Trophoblast cell (in vitro differentiated cells and primary cell): ENCODE data around the gene NCBP1.
A peak's percentile ranks its signal among the peaks of the same experiment; 100 is the strongest.
"Not testable (repeated sequence)": the region's sequence is repeated elsewhere in the genome, so short reads cannot be mapped to it uniquely, and the experiment has no call there.

ENCODE experiments used
- DNase-seq, 2 donors: peaks; one replicate each; pipeline ENCODE4 v3.0.0-alpha.2; 2016
- H2AFZ ChIP-seq: 2 replicates; pipeline ENCODE4 v1.6.1; 2013; ENCODE audit warnings: low read length, moderate library complexity, mild to moderate bottlenecking; ENCODE audit not compliant: insufficient read depth, poor library complexity
- H2AK5ac ChIP-seq: 2 replicates; pipeline ENCODE4 v1.6.1; 2013; ENCODE audit warnings: mild to moderate bottlenecking, low read length
- H2BK120ac ChIP-seq: 2 replicates; pipeline ENCODE4 v1.6.1; 2013; ENCODE audit warnings: low read length, mild to moderate bottlenecking, moderate library complexity; ENCODE audit not compliant: insufficient read depth, poor library complexity
- H2BK12ac ChIP-seq: 2 replicates; pipeline ENCODE4 v1.6.1; 2013; ENCODE audit warnings: mild to moderate bottlenecking, low read length, moderate library complexity
- H2BK5ac ChIP-seq: 2 replicates; pipeline ENCODE4 v1.6.1; 2013; ENCODE audit warnings: low read length, low read depth, moderate library complexity, mild to moderate bottlenecking; ENCODE audit not compliant: poor library complexity
- H3K14ac ChIP-seq: 2 replicates; pipeline ENCODE4 v1.6.1; 2013; ENCODE audit warnings: mild to moderate bottlenecking, low read length
- H3K18ac ChIP-seq: 2 replicates; pipeline ENCODE4 v1.6.1; 2013; ENCODE audit warnings: mild to moderate bottlenecking, low read length
- H3K23ac ChIP-seq: 2 replicates; pipeline ENCODE4 v1.6.1; 2013; ENCODE audit warnings: low read length
- H3K27ac ChIP-seq: 2 replicates; pipeline ENCODE4 v1.5.1; 2013; ENCODE audit warnings: low read depth, mild to moderate bottlenecking, inconsistent platforms, low read length, moderate library complexity
- H3K27me3 ChIP-seq: 2 replicates; pipeline ENCODE4 v1.6.1; 2013; ENCODE audit warnings: inconsistent platforms, mild to moderate bottlenecking, low read length, moderate library complexity; ENCODE audit not compliant: insufficient read depth
- H3K36me3 ChIP-seq, 2 experiments: 1 replicate in 1 of 2; 2 replicates in 1 of 2; pipeline ENCODE4 v1.6.1; 2013; ENCODE audit warnings: low read length in 2 of 2, mild to moderate bottlenecking in 2 of 2, moderate library complexity in 1 of 2; ENCODE audit not compliant: insufficient read depth in 2 of 2, control insufficient read depth in 1 of 2
- H3K4ac ChIP-seq: 2 replicates; pipeline ENCODE4 v1.6.1; 2013; ENCODE audit warnings: low read depth, mild to moderate bottlenecking, low read length, moderate library complexity
- H3K4me1 ChIP-seq, 2 experiments: 1 replicate in 1 of 2; 2 replicates in 1 of 2; pipeline ENCODE4 v1.6.1; 2013; ENCODE audit warnings: low read length in 2 of 2, mild to moderate bottlenecking in 2 of 2, moderate library complexity in 1 of 2; ENCODE audit not compliant: insufficient read depth in 2 of 2, control insufficient read depth in 1 of 2
- H3K4me2 ChIP-seq: 2 replicates; pipeline ENCODE4 v1.6.1; 2013; ENCODE audit warnings: inconsistent platforms, mild to moderate bottlenecking, low read length, moderate library complexity
- H3K4me3 ChIP-seq: 2 replicates; pipeline ENCODE4 v1.5.1; 2013; ENCODE audit warnings: mild to moderate bottlenecking, low read depth, low read length, inconsistent platforms
- H3K79me1 ChIP-seq: one replicate; pipeline ENCODE4 v1.6.1; 2013; ENCODE audit warnings: low read length
- H3K79me2 ChIP-seq: 2 replicates; pipeline ENCODE4 v1.6.1; 2013; ENCODE audit warnings: low read length, mild to moderate bottlenecking; ENCODE audit not compliant: control insufficient read depth, insufficient read depth, poor library complexity
- H3K9ac ChIP-seq: 2 replicates; pipeline ENCODE4 v1.6.1; 2013; ENCODE audit warnings: mild to moderate bottlenecking, low read length
- H3K9me3 ChIP-seq: 2 replicates; pipeline ENCODE4 v1.6.1; 2013; ENCODE audit warnings: low read depth, mild to moderate bottlenecking, control low read depth, inconsistent platforms, low read length; ENCODE audit not compliant: insufficient read depth
- H4K12ac ChIP-seq: 2 replicates; pipeline ENCODE4 v1.6.1; 2013; ENCODE audit warnings: low read depth, mild to moderate bottlenecking, low read length, moderate library complexity
- H4K8ac ChIP-seq: 2 replicates; pipeline ENCODE4 v1.6.1; 2013; ENCODE audit warnings: low read depth, mild to moderate bottlenecking, low read length, moderate library complexity
- H4K91ac ChIP-seq: one replicate; pipeline ENCODE4 v1.6.1; 2013; ENCODE audit warnings: low read depth, mild to moderate bottlenecking, low read length, moderate library complexity
- WGBS: extraction: QIAGEN DNeasy Blood & Tissue Kit; methylation state at CpG from one replicate; pipeline ENCODE4 v1.1.7; 2013; ENCODE audit warnings: missing lambda C conversion rate; ENCODE audit not compliant: insufficient read length, insufficient coverage; ENCODE audit errors: extremely low coverage; 5-methylcytosine and 5-hydroxymethylcytosine counted together

Gene NCBP1

DNA sequence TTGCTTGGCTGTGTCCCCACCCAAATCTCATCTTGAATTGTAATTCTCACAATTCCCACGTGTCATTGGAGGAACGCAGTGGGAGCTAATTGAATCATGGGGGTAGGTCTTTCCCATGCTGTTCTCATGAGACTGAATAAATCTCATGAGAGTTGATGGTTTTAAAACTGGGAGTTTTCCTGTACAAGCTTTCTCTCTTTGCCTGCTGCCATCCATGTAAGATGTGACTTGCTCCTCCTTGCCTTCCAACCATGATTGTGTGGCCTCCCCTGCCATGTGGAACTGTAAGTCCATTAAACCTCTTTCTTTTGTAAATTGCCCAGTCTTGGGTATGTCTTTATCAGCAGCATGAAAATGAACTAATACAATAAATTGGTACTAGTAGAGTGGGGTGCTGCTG, 13.6 kb upstream of the NCBP1 start:
- H4K91ac ChIP-seq, H2BK12ac ChIP-seq, H3K9ac ChIP-seq, H3K27me3 ChIP-seq, H4K8ac ChIP-seq, H2BK120ac ChIP-seq, H3K4me2 ChIP-seq, H2BK5ac ChIP-seq, H3K79me1 ChIP-seq, H2AK5ac ChIP-seq, H3K27ac ChIP-seq, H3K4me1 ChIP-seq, H3K18ac ChIP-seq, H3K4me3 ChIP-seq, H3K9me3 ChIP-seq, H3K4ac ChIP-seq, H3K23ac ChIP-seq, H3K79me2 ChIP-seq, H4K12ac ChIP-seq, H3K14ac ChIP-seq, H2AFZ ChIP-seq, DNase-seq: not testable (repeated sequence)
- WGBS = no CpG with 5 or more reads among the region's 2 CpGs
- H3K36me3 ChIP-seq = peaks cover 13 to 25% of the 10 kb centered on the region in 2 experiments

DNA sequence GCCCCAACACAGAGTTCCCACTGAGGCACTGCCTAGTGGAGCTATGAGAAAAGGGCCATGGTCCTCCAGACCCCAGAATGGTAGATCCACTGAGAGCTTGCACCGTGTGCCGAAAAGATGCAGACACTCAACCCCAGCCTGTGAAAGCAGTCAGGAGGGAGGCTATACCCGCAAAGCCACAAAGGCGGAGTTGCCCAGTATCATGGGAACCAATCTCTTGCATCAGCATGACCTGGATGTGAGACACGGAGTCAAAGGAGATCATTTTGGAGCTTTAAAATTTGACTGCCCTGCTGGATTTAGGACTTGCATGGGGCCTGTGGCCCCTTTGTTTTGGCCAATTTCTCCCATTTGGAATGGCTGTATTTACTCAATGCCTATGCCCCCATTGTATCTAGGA, 11.1 kb upstream of the NCBP1 start:
- H2BK12ac ChIP-seq, H2AFZ ChIP-seq, H4K8ac ChIP-seq, H2BK120ac ChIP-seq, H2AK5ac ChIP-seq, H3K79me1 ChIP-seq, H3K23ac ChIP-seq, H3K9ac ChIP-seq, H3K14ac ChIP-seq, H3K27me3 ChIP-seq, H3K4me3 ChIP-seq, H2BK5ac ChIP-seq, H4K91ac ChIP-seq, H3K79me2 ChIP-seq, H3K4ac ChIP-seq, H3K18ac ChIP-seq, H3K9me3 ChIP-seq, H3K27ac ChIP-seq, H4K12ac ChIP-seq, H3K4me2 ChIP-seq, H3K4me1 ChIP-seq: not testable (repeated sequence)
- WGBS = no CpG with 5 or more reads among the region's 5 CpGs
- H3K36me3 ChIP-seq = peaks cover 12 to 24% of the 10 kb centered on the region in 2 experiments
- peak in 1 of 2 donors; percentile 20 for DNase-seq

DNA sequence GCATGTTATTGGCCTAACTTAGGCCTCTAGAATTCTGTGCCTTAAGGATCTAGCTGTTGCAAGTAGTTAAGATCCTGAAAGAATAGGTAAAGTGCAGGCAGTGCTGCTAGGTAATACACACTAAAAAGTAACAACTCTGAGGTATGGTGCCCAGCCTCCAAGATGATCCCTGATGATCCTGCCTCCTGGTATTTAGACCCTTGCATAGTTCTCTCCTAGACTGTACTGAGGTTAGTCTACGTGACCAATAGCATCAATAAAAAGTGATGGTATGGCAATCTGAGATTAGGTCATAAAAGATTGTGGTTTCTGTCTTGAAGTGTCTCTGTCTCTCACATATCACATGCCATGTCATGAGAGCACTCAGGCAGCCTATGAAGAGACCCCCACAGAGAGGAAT, 9.7 kb upstream of the NCBP1 start:
- Histone ChIP-seq H3K23ac (no peak overlapping the region), H2AK5ac (no peak overlapping the region), H3K79me2 (no peaks in the 10 kb centered on the region), H2BK120ac (no peak overlapping the region), H3K9me3 (peaks cover 5% of the 10 kb centered on the region), H3K27ac (no peak overlapping the region), H3K4ac (no peak overlapping the region), H3K79me1 (no peaks in the 10 kb centered on the region), H2BK5ac (no peak overlapping the region), H3K14ac (no peak overlapping the region), H3K18ac (no peak overlapping the region), H3K27me3 (no peaks in the 10 kb centered on the region), H3K36me3 (peaks cover 10 to 21% of the 10 kb centered on the region in 2 experiments), H3K4me1 (peaks cover 2 to 3% of the 10 kb centered on the region in 2 experiments), H2BK12ac (no peak overlapping the region), H4K12ac (no peak overlapping the region), H4K91ac (no peak overlapping the region), H3K4me2 (no peak overlapping the region), H4K8ac (no peak overlapping the region), H2AFZ (no peak overlapping the region), H3K9ac (no peak overlapping the region), H3K4me3 (no peak overlapping the region)
- no CpG with 5 or more reads among the region's 1 CpG for WGBS
- no peak for DNase-seq

DNA sequence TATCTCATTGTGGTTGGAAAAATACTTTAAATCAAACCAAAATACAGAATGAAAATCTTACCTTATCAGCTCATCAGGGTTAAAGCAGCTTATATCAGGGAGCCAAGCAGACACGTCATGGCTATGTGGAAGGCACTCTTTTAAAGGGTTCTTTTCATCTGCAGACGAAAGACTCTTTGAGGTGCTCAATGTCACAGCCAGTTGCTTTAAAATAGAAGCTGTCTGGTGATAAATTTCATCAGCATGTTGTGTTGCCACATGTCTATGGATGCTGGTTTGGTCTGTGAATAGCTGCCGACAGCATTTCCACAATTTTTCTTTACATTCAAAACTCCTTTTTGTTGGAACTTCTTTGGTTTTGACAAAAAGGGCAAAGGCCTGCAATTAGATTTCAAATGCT, 8.0 kb upstream of the NCBP1 start:
- peaks cover 2 to 3% of the 10 kb centered on the region in 2 experiments for H3K4me1 ChIP-seq
- H2BK5ac ChIP-seq = no peak overlapping the region
- no peak overlapping the region for H2AK5ac ChIP-seq
- H3K4ac ChIP-seq = no peak overlapping the region
- no peak overlapping the region for H3K4me3 ChIP-seq
- H3K9ac ChIP-seq = no peak overlapping the region
- no peak overlapping the region for H2AFZ ChIP-seq
- H3K79me2 ChIP-seq = no peaks in the 10 kb centered on the region
- no peak overlapping the region for H4K12ac ChIP-seq
- no peak overlapping the region for H2BK120ac ChIP-seq
- no peak overlapping the region for H3K23ac ChIP-seq
- no peak overlapping the region for H3K18ac ChIP-seq
- no peak overlapping the region for H3K4me2 ChIP-seq
- no peak overlapping the region for H3K14ac ChIP-seq
- no peaks in the 10 kb centered on the region for H3K27me3 ChIP-seq
- peaks cover 10 to 19% of the 10 kb centered on the region in 2 experiments for H3K36me3 ChIP-seq
- H4K91ac ChIP-seq = no peak overlapping the region
- no CpG with 5 or more reads among the region's 3 CpGs for WGBS
- DNase-seq = no peak
- H3K27ac ChIP-seq = no peak overlapping the region
- H3K79me1 ChIP-seq = no peaks in the 10 kb centered on the region
- no peak overlapping the region for H2BK12ac ChIP-seq
- H4K8ac ChIP-seq = no peak overlapping the region
- peaks cover 5% of the 10 kb centered on the region for H3K9me3 ChIP-seq
